RCC 7860 (cell line): Measurements from ENCODE around the gene TIMM44.

Experiments
- DNase-seq: peaks from one replicate; pipeline ENCODE4 v3.0.0-alpha.2; 2015; ENCODE audit warnings: low spot score
- FAIRE-seq: peaks from 2 replicates; lab custom pipeline; 2012; peaks lifted over from hg19 to GRCh38; lab: Jason Lieb, UNC

TIMM44 gene

DNA sequence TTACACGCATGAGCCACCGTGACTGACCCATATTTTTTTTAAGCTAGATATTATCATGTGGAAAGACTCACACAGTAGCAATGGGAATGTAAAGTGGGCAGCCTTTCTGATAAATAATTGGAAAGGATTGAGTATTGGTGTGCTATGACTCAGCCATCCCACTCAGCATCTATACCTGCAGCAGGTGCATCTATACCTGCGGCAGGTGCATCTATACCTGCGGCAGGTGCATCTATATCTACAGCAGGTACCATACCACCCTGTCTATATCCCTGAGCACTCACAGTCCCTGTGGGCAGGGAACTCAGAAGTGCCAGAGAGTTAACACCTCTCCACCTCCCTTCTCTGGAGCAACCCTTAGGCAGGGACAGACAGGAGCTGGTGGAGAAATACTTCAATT is 60.4 kb downstream of the TIMM44 start:
- FAIRE-seq (no peak), DNase-seq (no peak)

DNA sequence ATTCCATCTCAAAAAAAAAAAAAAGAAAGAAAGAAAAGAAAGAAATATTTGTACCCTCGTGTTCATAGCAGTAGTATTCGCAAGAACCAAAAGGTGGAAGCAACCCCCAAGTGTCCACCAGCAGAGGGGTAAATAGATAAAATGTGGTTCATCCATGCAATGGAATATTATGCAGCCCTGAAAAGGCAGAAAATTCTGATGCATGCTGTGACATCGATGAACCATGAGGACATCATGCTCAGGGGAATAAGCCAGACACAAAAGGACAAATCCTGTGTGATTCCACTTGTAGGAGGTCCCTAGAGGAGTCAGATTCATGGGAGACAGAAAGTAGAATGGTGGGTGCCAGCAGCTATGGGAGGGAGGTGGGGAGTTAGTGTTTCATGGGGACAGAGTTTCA is 61.6 kb downstream of the TIMM44 start:
- no peak for FAIRE-seq
- DNase-seq: no peak

DNA sequence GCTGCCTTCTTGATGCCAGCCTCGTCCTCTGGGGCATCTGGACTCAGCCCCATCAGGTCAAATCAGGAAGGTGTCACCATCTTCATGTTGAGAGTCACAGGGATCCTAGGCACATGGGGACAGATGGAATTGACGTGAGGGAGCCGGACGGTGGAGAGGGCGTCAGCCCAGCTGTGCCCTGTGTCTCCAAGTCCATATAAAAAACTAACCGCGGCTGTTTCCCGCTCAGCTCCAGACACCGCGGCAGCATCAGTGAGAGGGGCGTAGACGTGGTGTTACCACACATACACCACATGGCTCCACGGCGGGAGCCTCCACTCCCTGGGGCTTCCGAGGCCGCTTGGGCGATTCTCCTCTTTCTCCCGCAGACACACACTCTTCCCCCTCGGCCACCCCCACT is 63.6 kb downstream of the TIMM44 start:
- DNase-seq (no peak), FAIRE-seq (no peak)

DNA sequence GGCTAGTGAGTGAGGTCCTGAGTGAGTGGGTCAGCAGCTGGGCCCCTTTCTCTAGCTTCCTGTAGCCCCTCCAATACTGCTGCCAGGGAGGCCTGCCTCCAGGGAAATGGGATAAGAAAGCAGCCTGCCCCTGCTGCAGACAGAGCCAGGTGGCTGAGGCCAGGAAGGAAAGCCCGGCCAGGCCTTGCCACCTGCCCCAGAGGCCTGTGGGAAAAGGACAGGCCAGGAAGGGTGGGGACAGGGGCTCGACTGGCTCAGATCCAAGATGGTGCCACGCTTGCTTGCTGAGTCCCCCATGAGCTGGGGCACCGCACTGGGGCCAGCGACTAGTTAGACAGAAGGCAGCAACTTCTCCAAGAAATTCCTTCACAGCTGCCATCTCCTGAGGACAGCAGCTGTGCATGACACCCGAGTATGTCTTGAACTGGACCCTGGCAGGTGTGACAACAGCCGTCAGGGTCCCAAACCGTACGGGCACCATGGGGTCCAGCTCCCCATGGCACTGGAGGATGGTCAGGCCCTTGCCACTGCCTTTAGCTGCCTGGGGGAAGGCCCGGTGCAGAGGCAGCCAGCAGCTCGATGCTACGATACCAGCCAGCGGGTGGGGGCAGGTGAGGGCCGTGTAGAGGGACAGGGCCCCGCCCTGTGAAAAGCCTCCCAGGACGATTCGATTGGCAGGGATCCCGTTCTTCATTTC is 64.2 kb downstream of the TIMM44 start:
- DNase-seq: no peak
- FAIRE-seq: no peak

DNA sequence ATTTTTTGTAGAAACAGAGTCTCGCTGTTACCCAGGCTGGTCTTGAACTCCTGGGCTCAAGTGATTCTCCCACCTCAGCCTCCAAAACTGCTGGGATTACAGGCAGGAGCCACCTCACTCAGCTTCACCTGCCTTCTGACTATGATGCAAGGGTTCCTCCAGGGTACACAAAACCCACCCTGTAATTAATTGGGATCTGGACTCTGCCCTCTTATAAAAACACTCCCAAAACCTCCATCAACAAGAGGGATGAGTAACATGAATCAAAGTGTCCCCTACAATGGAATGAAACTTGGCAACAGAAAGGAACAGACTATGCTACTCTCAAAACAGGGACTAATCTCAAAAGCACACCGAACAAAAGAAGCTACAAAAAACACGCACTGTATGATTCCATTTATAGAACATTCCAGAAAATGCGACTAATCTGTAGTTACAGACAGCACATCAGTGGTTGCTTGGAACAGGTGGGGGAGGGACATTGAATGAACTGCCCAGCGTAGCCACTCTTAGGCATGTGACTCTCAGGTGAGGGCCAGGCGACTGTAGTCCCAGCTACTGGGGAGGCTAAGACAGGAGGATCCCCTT is 66.1 kb downstream of the TIMM44 start:
- FAIRE-seq: no peak

More for the DNA sequence above, 66.1 kb downstream of the TIMM44 start:
- no peak for DNase-seq
